PC-9 (cell line): Measurements from ENCODE around the gene FGD4. TPM values are rescaled to one million over a fixed set of nuclear protein-coding genes. Genes with fewer than 3 reads are reported as not detected.

Experiments
- BruUV-seq: library from RNA; stranded (reverse); fragments of 400-500 nt; replicated peaks from 2 replicates; lab custom pipeline; 2021; lab: Mats Ljungman, UMichigan
- CTCF ChIA-PET: fragments of 300-600 bp; sonication (Branson Sonifier 250); formaldehyde crosslinking; loops from one replicate; lab custom pipeline; 2022; ENCODE audit warnings: antibody characterized with exemption; lab: Charles Lee
- POLR2A ChIA-PET: fragments of 300-600 bp; sonication (Branson Sonifier 250); formaldehyde crosslinking; loops from one replicate; lab custom pipeline; 2022; ENCODE audit warnings: antibody characterized with exemption; ENCODE audit not compliant: unreplicated experiment; lab: Charles Lee
- DNase-seq, 2 experiments: peaks; one replicate each; pipeline versions ENCODE4 v3.0.0 to v3.0.0-alpha.2; 2015 to 2022; ENCODE audit warnings: mixed read lengths in 1 of 2
- H2AFZ ChIP-seq: fragments of 200-600 bp; sonication (generic); 2 replicates; pipeline ENCODE4 v1.8.1; 2017; ENCODE audit warnings: antibody characterized with exemption
- H3F3A ChIP-seq: fragments of 200-600 bp; sonication (generic); 2 replicates; pipeline ENCODE4 v1.8.1; 2017; ENCODE audit warnings: antibody characterized with exemption, mild to moderate bottlenecking, low read depth; ENCODE audit not compliant: insufficient read depth
- H3K27ac ChIP-seq: fragments of 200-600 bp; sonication (generic); 2 replicates; pipeline ENCODE4 v1.6.1; 2016; ENCODE audit warnings: mixed run types
- H3K27me3 ChIP-seq: fragments of 200-600 bp; sonication (generic); 2 replicates; pipeline ENCODE4 v1.6.1; 2016; ENCODE audit warnings: low read depth, mixed run types; ENCODE audit not compliant: insufficient read depth
- H3K36me3 ChIP-seq: fragments of 200-600 bp; sonication (generic); 2 replicates; pipeline ENCODE4 v1.6.1; 2016; ENCODE audit warnings: low read depth, mixed run types
- H3K4me1 ChIP-seq: fragments of 200-600 bp; sonication (generic); replicated peaks from 2 replicates; pipeline ENCODE4 v1.6.1; 2016; ENCODE audit warnings: mixed run types; ENCODE audit not compliant: insufficient read depth
- H3K4me2 ChIP-seq: fragments of 200-600 bp; sonication (generic); 2 replicates; pipeline ENCODE4 v1.6.1; 2017; ENCODE audit warnings: mixed run types
- H3K4me3 ChIP-seq: fragments of 200-600 bp; sonication (generic); 2 replicates; pipeline ENCODE4 v1.6.1; 2016; ENCODE audit warnings: mixed run types
- H3K79me2 ChIP-seq: fragments of 200-600 bp; sonication (generic); 2 replicates; pipeline ENCODE4 v1.6.1; 2017; ENCODE audit warnings: low read depth, mixed run types
- H3K9me2 ChIP-seq: fragments of 200-600 bp; sonication (generic); 2 replicates; pipeline ENCODE4 v1.8.1; 2017; ENCODE audit warnings: mild to moderate bottlenecking; ENCODE audit not compliant: insufficient read depth
- H3K9me3 ChIP-seq: fragments of 200-600 bp; sonication (generic); 2 replicates; pipeline ENCODE4 v1.8.1; 2016; ENCODE audit warnings: low read depth; ENCODE audit not compliant: insufficient read depth
- H4K20me1 ChIP-seq: fragments of 200-600 bp; sonication (generic); 2 replicates; pipeline ENCODE4 v1.8.1; 2017; ENCODE audit not compliant: insufficient read depth
- EZH2 ChIP-seq: fragments of 200-600 bp; sonication (generic); IDR thresholded peaks from 2 replicates; pipeline ENCODE4 v1.8.0; 2017; ENCODE audit warnings: antibody characterized with exemption, low read depth
- intact Hi-C: fragments of 100-400 bp; cut with micrococcal nuclease; formaldehyde crosslinking; loops from one replicate; pipeline ENCODE4 v1.10.0; 2022; ENCODE audit not compliant: unreplicated experiment
- total RNA-seq: library from RNA; stranded (reverse); gene quantifications from 2 replicates; pipeline ENCODE4 v1.2.3, GENCODE V29; 2021
- TF ChIP-seq, protein P1 (sequence below): fragments of 200-600 bp; sonication (generic); conservative IDR thresholded peaks from 2 replicates; pipeline ENCODE4 v1.6.1; 2017; ENCODE audit warnings: mixed run types, antibody characterized with exemption, mild to moderate bottlenecking, moderate library complexity

The FGD4 gene
- total RNA-seq, 1 experiment from 2014 or later = 28.3 TPM

DNA sequence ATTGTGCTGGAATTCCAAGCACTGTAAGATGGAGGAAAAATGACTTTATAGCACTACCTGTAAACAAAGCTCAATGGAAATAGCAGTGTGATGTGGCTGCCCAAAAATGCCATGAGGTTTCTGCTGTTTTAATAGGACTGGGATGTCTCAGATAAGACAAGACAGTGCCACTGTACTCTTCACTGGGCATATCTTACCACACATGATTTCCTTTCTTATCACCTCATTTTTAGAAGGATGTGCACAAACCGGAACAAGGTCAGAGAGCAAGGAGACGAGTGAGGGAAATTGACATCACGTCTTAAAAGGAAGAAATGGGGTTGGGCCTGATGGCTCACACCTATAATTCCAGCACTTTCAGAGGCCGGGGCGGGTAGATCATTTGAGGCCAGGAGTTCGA, 38.4 kb upstream of the FGD4 start:
- H3K4me3 ChIP-seq = no peak overlapping the region
- no peak for DNase-seq
- H3K27me3 ChIP-seq = no peaks in the 10 kb centered on the region
- ChIA-PET CTCF (no interaction called here), POLR2A (no interaction called here)
- H3K4me1 ChIP-seq = no peaks in the 10 kb centered on the region
- H3K9me3 ChIP-seq = no peaks in the 10 kb centered on the region
- H3K9me2 ChIP-seq = no peaks in the 10 kb centered on the region
- TF ChIP-seq EZH2 = no peak
- TF ChIP-seq, protein P1, sequence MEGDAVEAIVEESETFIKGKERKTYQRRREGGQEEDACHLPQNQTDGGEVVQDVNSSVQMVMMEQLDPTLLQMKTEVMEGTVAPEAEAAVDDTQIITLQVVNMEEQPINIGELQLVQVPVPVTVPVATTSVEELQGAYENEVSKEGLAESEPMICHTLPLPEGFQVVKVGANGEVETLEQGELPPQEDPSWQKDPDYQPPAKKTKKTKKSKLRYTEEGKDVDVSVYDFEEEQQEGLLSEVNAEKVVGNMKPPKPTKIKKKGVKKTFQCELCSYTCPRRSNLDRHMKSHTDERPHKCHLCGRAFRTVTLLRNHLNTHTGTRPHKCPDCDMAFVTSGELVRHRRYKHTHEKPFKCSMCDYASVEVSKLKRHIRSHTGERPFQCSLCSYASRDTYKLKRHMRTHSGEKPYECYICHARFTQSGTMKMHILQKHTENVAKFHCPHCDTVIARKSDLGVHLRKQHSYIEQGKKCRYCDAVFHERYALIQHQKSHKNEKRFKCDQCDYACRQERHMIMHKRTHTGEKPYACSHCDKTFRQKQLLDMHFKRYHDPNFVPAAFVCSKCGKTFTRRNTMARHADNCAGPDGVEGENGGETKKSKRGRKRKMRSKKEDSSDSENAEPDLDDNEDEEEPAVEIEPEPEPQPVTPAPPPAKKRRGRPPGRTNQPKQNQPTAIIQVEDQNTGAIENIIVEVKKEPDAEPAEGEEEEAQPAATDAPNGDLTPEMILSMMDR = no peak
- no peak overlapping the region for H2AFZ ChIP-seq
- no peak overlapping the region for H3K27ac ChIP-seq
- no peak overlapping the region for H3K4me2 ChIP-seq
- no TSS peak for BruUV-seq
- H3K79me2 ChIP-seq = no peaks in the 10 kb centered on the region
- no peaks in the 10 kb centered on the region for H3K36me3 ChIP-seq
- 0 out of 2 replicates have a peak, but pooled peaks cover 3% of the 10 kb centered on the region for H3F3A ChIP-seq
- intact Hi-C loops = loop anchor here (10.0 kb wide), 1 partner anchor 1106 kb away; no protein-coding TSS in a partner anchor
- no peaks in the 10 kb centered on the region for H4K20me1 ChIP-seq

DNA sequence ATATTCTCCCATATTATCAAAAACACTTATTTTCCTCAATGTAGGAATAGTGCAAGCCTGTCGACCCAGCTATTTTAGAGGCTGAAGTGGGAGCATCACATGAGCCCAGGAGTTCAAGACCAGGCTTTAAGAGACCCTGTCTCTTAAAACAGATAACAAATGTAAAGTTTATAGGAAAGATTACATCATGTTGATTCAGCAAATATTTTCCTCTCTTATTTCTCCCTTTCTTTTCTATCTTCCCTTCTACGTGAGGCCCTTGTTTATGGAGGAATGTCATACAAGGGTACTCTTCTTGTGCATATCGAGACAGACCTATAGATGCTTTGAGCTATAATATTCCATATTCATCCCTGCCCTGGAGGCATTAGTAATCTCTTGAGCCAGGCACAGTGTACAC, 36.5 kb upstream of the FGD4 start:
- Histone ChIP-seq H3K4me2 (no peak overlapping the region), H3K4me1 (no peaks in the 10 kb centered on the region), H3F3A (0 out of 2 replicates have a peak, but pooled peaks cover 3% of the 10 kb centered on the region), H3K36me3 (no peaks in the 10 kb centered on the region), H4K20me1 (no peaks in the 10 kb centered on the region), H3K4me3 (no peak overlapping the region), H3K27ac (no peak overlapping the region), H3K9me2 (no peaks in the 10 kb centered on the region), H3K27me3 (no peaks in the 10 kb centered on the region), H3K79me2 (no peaks in the 10 kb centered on the region), H2AFZ (no peak overlapping the region), H3K9me3 (no peaks in the 10 kb centered on the region)
- intact Hi-C loops = loop anchor here (10.0 kb wide), 1 partner anchor 1108 kb away; no protein-coding TSS in a partner anchor
- POLR2A ChIA-PET = no interaction called here
- CTCF ChIA-PET = interaction anchor here (0.6 to 0.7 kb wide), 2 partner anchors 64 to 1065 kb away, joined by 3 read pairs; no protein-coding TSS in a partner anchor
- no peak for DNase-seq
- no peak for TF ChIP-seq EZH2
- TF ChIP-seq, protein P1 = no peak
- no TSS peak for BruUV-seq

DNA sequence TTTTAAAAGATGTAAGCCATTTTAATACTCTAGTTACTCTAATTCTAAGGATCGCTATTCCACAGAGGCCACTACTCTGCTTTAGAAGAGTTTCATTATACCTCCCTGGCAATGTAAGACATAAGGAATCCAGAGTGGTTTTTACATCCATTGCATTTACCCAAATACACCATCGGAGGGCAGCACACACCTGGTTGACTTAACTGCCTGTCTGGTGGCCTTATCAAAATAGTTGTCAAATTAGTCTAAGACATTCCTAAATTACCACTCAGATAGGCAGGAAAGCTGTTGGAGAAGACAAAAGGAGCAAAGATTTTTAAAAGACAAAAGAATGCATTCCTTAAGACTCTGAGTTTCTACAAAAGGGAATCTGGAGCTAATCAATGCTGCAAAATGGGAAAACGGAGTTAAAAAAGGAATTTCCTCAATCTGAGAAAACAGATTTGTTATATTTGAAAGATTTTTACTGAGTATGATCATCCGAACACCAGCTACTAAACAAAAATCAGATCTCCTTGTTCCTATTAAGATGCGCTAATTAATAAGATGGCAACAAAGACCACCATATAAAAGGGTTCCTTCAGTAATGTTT, 33.8 kb upstream of the FGD4 start:
- CTCF ChIA-PET = interaction anchor here (0.5 to 2.0 kb wide), 13 partner anchors 10 to 1045 kb away, joined by 3 to 11 read pairs (median 4); no protein-coding TSS in a partner anchor

More for the DNA sequence above, 33.8 kb upstream of the FGD4 start:
- no peaks in the 10 kb centered on the region for H3K27me3 ChIP-seq
- no peak overlapping the region for H3K4me3 ChIP-seq
- H3K79me2 ChIP-seq = no peaks in the 10 kb centered on the region
- DNase-seq = peak; percentile 70 to 72
- no peaks in the 10 kb centered on the region for H3K9me3 ChIP-seq
- no peak overlapping the region for H3K4me2 ChIP-seq
- H3K36me3 ChIP-seq = no peaks in the 10 kb centered on the region
- intact Hi-C loops = loop anchor here (1.0 to 10.0 kb wide), 8 partner anchors 71 to 1657 kb away; partner anchors contain the start of genes ALG10 and YARS2
- H4K20me1 ChIP-seq = no peaks in the 10 kb centered on the region
- no peaks in the 10 kb centered on the region for H3K9me2 ChIP-seq
- POLR2A ChIA-PET = interaction anchor here (0.6 kb wide), 3 partner anchors 259 to 389 kb away, joined by 3 to 12 read pairs (median 4); no protein-coding TSS in a partner anchor
- H2AFZ ChIP-seq = no peak overlapping the region
- no TSS peak for BruUV-seq
- H3K27ac ChIP-seq = no peak overlapping the region
- 0 out of 2 replicates have a peak, but pooled peaks cover 3% of the 10 kb centered on the region for H3F3A ChIP-seq
- no peaks in the 10 kb centered on the region for H3K4me1 ChIP-seq
- TF ChIP-seq, protein P1 = peak; percentile 94
- no peak for TF ChIP-seq EZH2
